IPS-15b (cell line): ENCODE data around the gene KSR2.
"Not testable (repeated sequence)": the region's sequence is repeated elsewhere in the genome, so short reads cannot be mapped to it uniquely, and the experiment has no call there.

Experiments
- H3K27me3 ChIP-seq: one replicate; pipeline ENCODE4 v1.6.1; 2013; ENCODE audit warnings: low read length; ENCODE audit not compliant: control insufficient read depth, insufficient read depth
- H3K36me3 ChIP-seq: one replicate; pipeline ENCODE4 v1.6.1; 2013; ENCODE audit warnings: low read length; ENCODE audit not compliant: control insufficient read depth, insufficient read depth
- H3K4me1 ChIP-seq: one replicate; pipeline ENCODE4 v1.6.1; 2013; ENCODE audit warnings: mild to moderate bottlenecking, low read length; ENCODE audit not compliant: control insufficient read depth, insufficient read depth
- H3K4me3 ChIP-seq: one replicate; pipeline ENCODE4 v1.5.1; 2013; ENCODE audit warnings: low read depth, low read length
- H3K9ac ChIP-seq: one replicate; pipeline ENCODE4 v1.6.1; 2013; ENCODE audit warnings: low read depth, mild to moderate bottlenecking, low read length
- H3K9me3 ChIP-seq: one replicate; pipeline ENCODE4 v1.6.1; 2013; ENCODE audit warnings: mild to moderate bottlenecking, low read length; ENCODE audit not compliant: control insufficient read depth, insufficient read depth

KSR2 gene

GRCh38 chr12:117907108-117907689 lies 61.6 kb downstream of the KSR2 start:
- Histone ChIP-seq H3K27me3 (no peaks in the 10 kb centered on the region), H3K9ac (no peak overlapping the region), H3K9me3 (no peaks in the 10 kb centered on the region), H3K4me1 (no peaks in the 10 kb centered on the region), H3K4me3 (no peak overlapping the region), H3K36me3 (no peaks in the 10 kb centered on the region)

GRCh38 chr12:117904051-117904450 lies 64.7 kb downstream of the KSR2 start:
- Histone ChIP-seq H3K4me3 (no peak overlapping the region), H3K4me1 (no peaks in the 10 kb centered on the region), H3K36me3 (no peaks in the 10 kb centered on the region), H3K27me3 (no peaks in the 10 kb centered on the region), H3K9me3 (no peaks in the 10 kb centered on the region), H3K9ac (no peak overlapping the region)

GRCh38 chr12:117903110-117903840 lies 65.5 kb downstream of the KSR2 start:
- H3K36me3 ChIP-seq: no peaks in the 10 kb centered on the region
- H3K9me3 ChIP-seq: no peaks in the 10 kb centered on the region
- H3K27me3 ChIP-seq: no peaks in the 10 kb centered on the region
- no peak overlapping the region for H3K4me3 ChIP-seq
- no peak overlapping the region for H3K9ac ChIP-seq
- H3K4me1 ChIP-seq: no peaks in the 10 kb centered on the region

- H3K4me1 ChIP-seq: no peaks in the 10 kb centered on the region
- H3K9ac ChIP-seq: no peak overlapping the region
- H3K4me3 ChIP-seq: no peak overlapping the region
- H3K27me3 ChIP-seq: no peaks in the 10 kb centered on the region
- no peaks in the 10 kb centered on the region for H3K36me3 ChIP-seq
- H3K9me3 ChIP-seq: no peaks in the 10 kb centered on the region
Measured at GRCh38 chr12:117901631-117902030, 67.2 kb downstream of the KSR2 start.

- Histone ChIP-seq H3K27me3 (no peaks in the 10 kb centered on the region), H3K4me3 (no peak overlapping the region), H3K9me3 (no peaks in the 10 kb centered on the region), H3K36me3 (no peaks in the 10 kb centered on the region), H3K4me1 (no peaks in the 10 kb centered on the region), H3K9ac (no peak overlapping the region)
Measured at GRCh38 chr12:117900561-117900960, 68.2 kb downstream of the KSR2 start.

- Histone ChIP-seq H3K9ac (no peak overlapping the region), H3K4me3 (no peak overlapping the region), H3K4me1 (no peaks in the 10 kb centered on the region), H3K9me3 (no peaks in the 10 kb centered on the region), H3K27me3 (no peaks in the 10 kb centered on the region), H3K36me3 (no peaks in the 10 kb centered on the region)
Measured at GRCh38 chr12:117897372-117898161, 71.2 kb downstream of the KSR2 start.

GRCh38 chr12:117896009-117896408 lies 72.8 kb downstream of the KSR2 start:
- Histone ChIP-seq H3K27me3 (no peaks in the 10 kb centered on the region), H3K4me3 (no peak overlapping the region), H3K9me3 (no peaks in the 10 kb centered on the region), H3K36me3 (no peaks in the 10 kb centered on the region), H3K9ac (no peak overlapping the region), H3K4me1 (no peaks in the 10 kb centered on the region)

- H3K27me3 ChIP-seq: no peaks in the 10 kb centered on the region
- no peak overlapping the region for H3K4me3 ChIP-seq
- H3K9ac ChIP-seq: no peak overlapping the region
- H3K4me1 ChIP-seq: no peaks in the 10 kb centered on the region
- H3K9me3 ChIP-seq: no peaks in the 10 kb centered on the region
- H3K36me3 ChIP-seq: no peaks in the 10 kb centered on the region
Measured at GRCh38 chr12:117892441-117892840, 76.3 kb downstream of the KSR2 start.

GRCh38 chr12:117891265-117891664 lies 77.5 kb downstream of the KSR2 start:
- not testable (repeated sequence) for H3K36me3 ChIP-seq, H3K9ac ChIP-seq, H3K4me3 ChIP-seq, H3K4me1 ChIP-seq, H3K27me3 ChIP-seq, H3K9me3 ChIP-seq

- H3K9ac ChIP-seq: no peak overlapping the region
- no peaks in the 10 kb centered on the region for H3K36me3 ChIP-seq
- H3K9me3 ChIP-seq: no peaks in the 10 kb centered on the region
- H3K4me1 ChIP-seq: no peaks in the 10 kb centered on the region
- no peak overlapping the region for H3K4me3 ChIP-seq
- no peaks in the 10 kb centered on the region for H3K27me3 ChIP-seq
Measured at GRCh38 chr12:117890644-117891043, 78.1 kb downstream of the KSR2 start.

GRCh38 chr12:117890137-117890536 lies 78.7 kb downstream of the KSR2 start:
- H3K36me3 ChIP-seq: no peaks in the 10 kb centered on the region
- H3K4me3 ChIP-seq: no peak overlapping the region
- no peaks in the 10 kb centered on the region for H3K27me3 ChIP-seq
- no peak overlapping the region for H3K9ac ChIP-seq
- H3K4me1 ChIP-seq: no peaks in the 10 kb centered on the region
- H3K9me3 ChIP-seq: no peaks in the 10 kb centered on the region

GRCh38 chr12:117889098-117889497 lies 79.7 kb downstream of the KSR2 start:
- no peak overlapping the region for H3K4me3 ChIP-seq
- no peaks in the 10 kb centered on the region for H3K4me1 ChIP-seq
- H3K9me3 ChIP-seq: no peaks in the 10 kb centered on the region

More at GRCh38 chr12:117889098-117889497, 79.7 kb downstream of the KSR2 start:
- Histone ChIP-seq H3K27me3 (no peaks in the 10 kb centered on the region), H3K36me3 (no peaks in the 10 kb centered on the region), H3K9ac (no peak overlapping the region)
